ENCODE results near the gene WSCD2.

Gene WSCD2

DNA sequence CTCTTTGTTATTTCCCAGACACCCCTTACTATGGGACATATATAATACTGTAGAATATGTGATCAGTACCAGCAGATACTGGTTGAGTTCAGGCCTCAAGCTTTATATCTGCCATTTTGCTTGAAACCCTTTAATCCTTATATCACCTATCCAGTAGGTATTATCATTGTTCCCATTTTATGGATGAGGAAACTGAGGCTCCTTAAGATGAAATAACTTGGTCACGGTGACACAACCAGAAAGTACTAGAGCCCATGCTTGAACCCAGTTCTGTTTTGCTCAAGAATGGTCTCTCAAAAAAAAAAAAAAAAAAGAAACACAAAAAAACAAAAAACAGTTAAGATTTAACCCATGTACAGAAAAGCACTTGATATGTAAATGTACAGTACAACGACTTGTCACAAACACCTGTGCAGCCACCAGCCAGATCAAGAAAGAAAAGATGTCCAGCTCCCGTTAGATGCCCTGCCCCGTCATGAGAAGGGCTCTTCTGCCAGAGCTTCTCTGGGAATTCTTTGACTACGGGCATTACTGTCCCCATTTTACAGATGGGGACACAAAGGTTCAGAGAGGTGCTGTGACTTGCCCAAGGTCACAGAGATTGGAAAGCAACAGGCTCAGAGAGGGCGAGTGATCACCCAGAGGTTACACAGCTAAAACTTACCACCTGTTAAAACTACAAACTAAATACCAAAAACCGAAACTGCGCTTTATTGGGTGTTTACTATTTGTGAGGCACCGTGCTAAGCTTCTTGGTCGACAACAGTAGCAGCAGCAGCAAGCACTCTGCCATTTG is 669 bp upstream of the WSCD2 start:
- no peaks in the 10 kb centered on the region for H4K20me1 ChIP-seq (ENCODE audit: insufficient read depth, low read length)
- H3K9me2 ChIP-seq (replicated peaks; ENCODE audit: insufficient read depth, low read length), result no peaks in the 10 kb centered on the region
- H3K4me3 ChIP-seq (ENCODE audit: low read length), result peak overlapping the region; percentile 52
- peaks cover 28% of the 10 kb centered on the region for H3K27me3 ChIP-seq (replicated peaks; ENCODE audit: insufficient read depth, low read length)
- H3K36me3 ChIP-seq (replicated peaks; ENCODE audit: insufficient read depth, low read length), result no peaks in the 10 kb centered on the region
- H3K27ac ChIP-seq (ENCODE audit: low read length), result no peak overlapping the region
- H3K4me2 ChIP-seq (ENCODE audit: low read depth, low read length), result peak overlapping the region; percentile 88
- H3F3A ChIP-seq (ENCODE audit: insufficient read depth, low read length), result no peaks in the 10 kb centered on the region
- DNase-seq, result no peak
- H2AFZ ChIP-seq (ENCODE audit: low read length), result no peak overlapping the region
- H3K4me1 ChIP-seq (ENCODE audit: low read length), result no peaks in the 10 kb centered on the region; the same call in 1 of the 2 replicates
- H3K9me3 ChIP-seq (replicated peaks; ENCODE audit: insufficient read depth, low read length), result no peaks in the 10 kb centered on the region
- TF ChIP-seq EZH2 (optimal IDR thresholded peaks at IDR 0.05; ENCODE audit: low read depth, low read length), result no peak
- TF ChIP-seq, protein P1, sequence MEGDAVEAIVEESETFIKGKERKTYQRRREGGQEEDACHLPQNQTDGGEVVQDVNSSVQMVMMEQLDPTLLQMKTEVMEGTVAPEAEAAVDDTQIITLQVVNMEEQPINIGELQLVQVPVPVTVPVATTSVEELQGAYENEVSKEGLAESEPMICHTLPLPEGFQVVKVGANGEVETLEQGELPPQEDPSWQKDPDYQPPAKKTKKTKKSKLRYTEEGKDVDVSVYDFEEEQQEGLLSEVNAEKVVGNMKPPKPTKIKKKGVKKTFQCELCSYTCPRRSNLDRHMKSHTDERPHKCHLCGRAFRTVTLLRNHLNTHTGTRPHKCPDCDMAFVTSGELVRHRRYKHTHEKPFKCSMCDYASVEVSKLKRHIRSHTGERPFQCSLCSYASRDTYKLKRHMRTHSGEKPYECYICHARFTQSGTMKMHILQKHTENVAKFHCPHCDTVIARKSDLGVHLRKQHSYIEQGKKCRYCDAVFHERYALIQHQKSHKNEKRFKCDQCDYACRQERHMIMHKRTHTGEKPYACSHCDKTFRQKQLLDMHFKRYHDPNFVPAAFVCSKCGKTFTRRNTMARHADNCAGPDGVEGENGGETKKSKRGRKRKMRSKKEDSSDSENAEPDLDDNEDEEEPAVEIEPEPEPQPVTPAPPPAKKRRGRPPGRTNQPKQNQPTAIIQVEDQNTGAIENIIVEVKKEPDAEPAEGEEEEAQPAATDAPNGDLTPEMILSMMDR (IDR thresholded peaks at IDR 0.05; ENCODE audit: low read length), result no peak
- TF ChIP-seq EZH2phosphoT487 (IDR thresholded peaks at IDR 0.05; ENCODE audit: low read length), result no peak
- no peaks in the 10 kb centered on the region for H3K79me2 ChIP-seq (ENCODE audit: low read length)
- H3K9ac ChIP-seq (ENCODE audit: low read length), result no peak overlapping the region

DNA sequence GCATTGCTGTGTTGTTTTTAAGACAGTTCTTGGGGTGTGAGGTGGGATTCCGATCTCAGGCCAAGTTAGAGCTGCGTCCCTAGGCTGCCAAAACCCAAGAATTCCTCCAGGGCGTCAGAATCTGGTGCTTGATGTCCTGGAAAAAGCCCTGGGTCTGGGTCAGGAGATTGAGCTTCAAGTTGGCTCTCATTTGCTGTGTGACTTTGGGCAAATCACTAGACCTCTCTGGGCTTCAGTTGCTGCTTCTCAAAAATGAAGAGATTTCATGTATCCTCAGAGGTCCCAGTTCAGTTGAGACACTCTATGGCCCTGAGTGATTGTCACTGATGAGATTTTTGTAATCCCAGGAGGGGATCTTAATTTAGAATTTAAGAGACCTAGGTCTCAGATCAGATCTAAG is 1.9 kb downstream of the WSCD2 start:
- H3F3A ChIP-seq (ENCODE audit: insufficient read depth, low read length), result no peaks in the 10 kb centered on the region
- no peaks in the 10 kb centered on the region for H3K9me2 ChIP-seq (replicated peaks; ENCODE audit: insufficient read depth, low read length)
- H4K20me1 ChIP-seq (ENCODE audit: insufficient read depth, low read length), result no peaks in the 10 kb centered on the region
- H3K4me2 ChIP-seq (ENCODE audit: low read depth, low read length), result no peak overlapping the region
- peaks cover 28% of the 10 kb centered on the region for H3K27me3 ChIP-seq (replicated peaks; ENCODE audit: insufficient read depth, low read length)
- H3K27ac ChIP-seq (ENCODE audit: low read length), result no peak overlapping the region
- TF ChIP-seq, protein P1 (IDR thresholded peaks at IDR 0.05; ENCODE audit: low read length), result no peak
- TF ChIP-seq EZH2phosphoT487 (IDR thresholded peaks at IDR 0.05; ENCODE audit: low read length) (no peak), EZH2 (optimal IDR thresholded peaks at IDR 0.05; ENCODE audit: low read depth, low read length) (no peak)
- no peak overlapping the region for H2AFZ ChIP-seq (ENCODE audit: low read length)
- H3K4me1 ChIP-seq (ENCODE audit: low read length), result no peaks in the 10 kb centered on the region; the same call in 1 of the 2 replicates
- no peak overlapping the region for H3K9ac ChIP-seq (ENCODE audit: low read length)
- H3K4me3 ChIP-seq (ENCODE audit: low read length), result no peak overlapping the region
- H3K36me3 ChIP-seq (replicated peaks; ENCODE audit: insufficient read depth, low read length), result no peaks in the 10 kb centered on the region
- DNase-seq, result no peak
- no peaks in the 10 kb centered on the region for H3K79me2 ChIP-seq (ENCODE audit: low read length)
- H3K9me3 ChIP-seq (replicated peaks; ENCODE audit: insufficient read depth, low read length), result no peaks in the 10 kb centered on the region

DNA sequence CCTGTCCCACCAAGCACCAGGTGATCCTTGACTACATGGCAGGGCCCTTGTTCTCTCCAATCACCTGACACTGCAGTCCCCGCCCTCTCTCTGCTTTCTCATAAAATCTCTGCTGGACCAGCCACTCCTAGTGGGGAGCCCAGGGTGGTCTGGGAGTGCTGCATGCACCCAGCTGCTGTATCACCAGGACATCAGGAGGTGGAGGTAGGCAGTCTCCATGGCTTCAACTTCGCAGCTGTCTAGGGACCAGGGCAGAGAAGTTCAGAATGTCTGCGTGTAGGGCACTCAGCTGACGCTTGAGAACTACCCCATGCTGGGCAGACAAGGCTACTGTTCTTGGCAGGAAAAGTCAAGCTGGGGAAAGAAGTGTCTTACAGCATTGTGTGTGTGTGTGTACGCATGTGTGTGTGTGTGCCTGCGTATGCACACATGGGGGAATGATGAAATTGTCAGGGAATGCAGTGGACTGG is 2.6 kb downstream of the WSCD2 start:
- Histone ChIP-seq H4K20me1 (ENCODE audit: insufficient read depth, low read length) (no peaks in the 10 kb centered on the region), H3K4me2 (ENCODE audit: low read depth, low read length) (no peak overlapping the region), H2AFZ (ENCODE audit: low read length) (no peak overlapping the region), H3K4me1 (ENCODE audit: low read length) (no peaks in the 10 kb centered on the region; the same call in 1 of the 2 replicates), H3K9me2 (replicated peaks; ENCODE audit: insufficient read depth, low read length) (no peaks in the 10 kb centered on the region), H3K36me3 (replicated peaks; ENCODE audit: insufficient read depth, low read length) (no peaks in the 10 kb centered on the region), H3K4me3 (ENCODE audit: low read length) (no peak overlapping the region), H3F3A (ENCODE audit: insufficient read depth, low read length) (no peaks in the 10 kb centered on the region), H3K9ac (ENCODE audit: low read length) (no peak overlapping the region), H3K9me3 (replicated peaks; ENCODE audit: insufficient read depth, low read length) (no peaks in the 10 kb centered on the region), H3K79me2 (ENCODE audit: low read length) (no peaks in the 10 kb centered on the region), H3K27ac (ENCODE audit: low read length) (no peak overlapping the region), H3K27me3 (replicated peaks; ENCODE audit: insufficient read depth, low read length) (peaks cover 28% of the 10 kb centered on the region)
- DNase-seq, result no peak
- no peak for TF ChIP-seq EZH2 (optimal IDR thresholded peaks at IDR 0.05; ENCODE audit: low read depth, low read length)
- TF ChIP-seq, protein P1 (IDR thresholded peaks at IDR 0.05; ENCODE audit: low read length), result no peak
- no peak for TF ChIP-seq EZH2phosphoT487 (IDR thresholded peaks at IDR 0.05; ENCODE audit: low read length)
